ENCODE data around the gene IPO4.
A peak's percentile ranks its signal among the peaks of the same experiment; 100 is the strongest.

The IPO4 gene

DNA sequence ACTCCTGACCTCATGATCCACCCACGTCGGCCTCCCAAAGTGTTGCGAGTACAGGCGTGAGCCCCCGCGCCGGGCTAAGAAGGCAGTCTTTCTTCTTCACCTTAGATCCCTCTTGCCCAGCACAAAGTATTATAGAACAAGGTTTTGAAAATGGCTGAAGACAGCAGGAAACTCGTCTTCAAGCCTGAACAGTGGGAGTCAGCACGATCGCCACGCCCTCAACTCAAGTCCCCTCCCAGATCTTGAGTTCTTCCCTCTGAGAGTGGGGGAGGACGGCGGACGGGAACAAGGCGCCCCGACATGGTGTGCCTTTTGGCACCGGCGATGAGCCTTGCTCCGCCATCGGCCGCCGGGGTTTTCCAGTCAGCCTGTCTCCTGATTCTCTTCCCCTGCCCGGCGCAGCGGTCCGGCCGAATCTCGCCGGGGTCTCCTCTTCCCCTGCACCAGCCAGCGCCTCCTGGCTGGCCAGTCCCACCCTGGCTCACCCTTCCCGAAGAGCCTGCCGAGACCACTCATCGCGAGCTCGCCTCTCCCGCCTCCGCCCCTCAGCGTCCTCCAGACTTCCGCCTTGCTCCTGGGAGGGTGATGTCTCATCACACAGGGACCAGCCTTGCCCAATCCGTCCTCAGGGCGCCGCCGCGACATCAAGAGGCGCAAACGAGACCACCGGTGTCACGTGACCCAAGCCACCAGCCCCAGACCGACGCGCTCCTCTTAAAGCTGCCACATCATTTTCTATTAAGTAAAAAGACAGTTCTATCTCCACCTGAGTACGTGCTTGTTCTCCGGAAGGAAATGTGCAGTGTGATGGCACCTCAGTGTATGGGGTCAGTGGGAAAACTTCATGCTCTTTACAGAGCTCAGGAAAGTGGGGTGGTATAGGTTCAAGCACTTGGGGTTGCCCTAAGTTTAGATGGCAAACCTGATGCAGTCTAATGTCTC is 24.6 kb upstream of the IPO4 start, which contains the start of gene CHMP4A:
TSS of gene CHMP4A (minus strand) at position 565 of the 942 bp plus-strand sequence. CDS start at position 516, 49 bp downstream.
- Histone ChIP-seq H3K4me3 (ENCODE audit: low read depth, low read length) (peak within 1 kb of the TSS; percentile 77), H2BK12ac (ENCODE audit: low read length) (no peak within 1 kb of the TSS), H3K79me1 (ENCODE audit: low read length) (peaks cover 8% of the 10 kb centered on the region), H2AFZ (ENCODE audit: insufficient read depth, low read length, poor library complexity) (peak within 1 kb of the TSS; percentile 56), H3K23ac (ENCODE audit: low read length) (no peak within 1 kb of the TSS), H4K12ac (ENCODE audit: low read depth, low read length) (peak within 1 kb of the TSS; percentile 76), H3K27me3 (ENCODE audit: insufficient read depth, low read length) (no peaks in the 10 kb centered on the region), H3K14ac (ENCODE audit: low read length) (peak within 1 kb of the TSS; percentile 73), H3K4me2 (ENCODE audit: low read length) (peak within 1 kb of the TSS; percentile 53), H3K36me3 (ENCODE audit: control insufficient read depth in 1 of 2, insufficient read depth in 2 of 2, low read length in 2 of 2) (peaks cover 14 to 27% of the 10 kb centered on the region in 2 experiments), H3K18ac (ENCODE audit: low read length) (peak within 1 kb of the TSS; percentile 78), H3K9ac (ENCODE audit: low read length) (peak within 1 kb of the TSS; percentile 82), H3K4ac (ENCODE audit: low read depth, low read length) (peak within 1 kb of the TSS; percentile 42), H2BK5ac (ENCODE audit: low read depth, low read length, poor library complexity) (peak within 1 kb of the TSS; percentile 86), H3K79me2 (ENCODE audit: control insufficient read depth, insufficient read depth, low read length, poor library complexity) (peaks cover 3% of the 10 kb centered on the region), H2BK120ac (ENCODE audit: insufficient read depth, low read length, poor library complexity) (peak within 1 kb of the TSS; percentile 62), H3K27ac (ENCODE audit: low read depth, low read length) (peak within 1 kb of the TSS; percentile 97), H4K8ac (ENCODE audit: low read depth, low read length) (peak within 1 kb of the TSS; percentile 89), H3K9me3 (ENCODE audit: insufficient read depth, low read depth, low read length) (no peaks in the 10 kb centered on the region), H4K91ac (ENCODE audit: low read depth, low read length) (peak within 1 kb of the TSS; percentile 75), H3K4me1 (ENCODE audit: control insufficient read depth in 1 of 2, insufficient read depth in 2 of 2, low read length in 2 of 2) (peaks cover 0 to 2% of the 10 kb centered on the region in 2 experiments), H2AK5ac (ENCODE audit: low read length) (no peak within 1 kb of the TSS)
- WGBS (ENCODE audit: extremely low coverage, insufficient coverage, insufficient read length), result no CpG with 5 or more reads among the region's 53 CpGs
- DNase-seq, result peak; percentile 97

DNA sequence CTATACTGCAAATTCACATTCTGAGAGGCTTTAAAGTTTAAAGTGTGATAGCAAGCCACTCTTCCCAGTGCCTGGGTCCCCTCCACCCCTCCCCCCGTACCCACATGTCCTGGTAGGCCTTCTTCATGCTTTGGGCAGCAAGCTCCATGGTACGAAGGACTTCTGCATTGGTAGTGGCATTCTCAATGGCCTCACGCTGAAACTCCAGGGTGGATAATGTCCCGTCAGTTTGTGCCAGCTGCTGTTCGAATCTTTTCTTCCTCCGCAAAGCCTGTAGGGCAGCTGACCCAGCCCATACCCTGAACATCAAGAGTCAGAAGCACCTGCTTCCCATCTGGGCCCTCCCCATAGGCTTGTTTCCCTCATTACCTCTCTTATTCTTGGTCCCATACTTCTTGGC is 22.7 kb upstream of the IPO4 start:
- H3K14ac ChIP-seq (ENCODE audit: low read length), result no peak overlapping the region
- no peak overlapping the region for H2AK5ac ChIP-seq (ENCODE audit: low read length)
- H2AFZ ChIP-seq (ENCODE audit: insufficient read depth, low read length, poor library complexity), result no peak overlapping the region
- H2BK120ac ChIP-seq (ENCODE audit: insufficient read depth, low read length, poor library complexity), result no peak overlapping the region
- H3K79me2 ChIP-seq (ENCODE audit: control insufficient read depth, insufficient read depth, low read length, poor library complexity), result peaks cover 3% of the 10 kb centered on the region
- no peak overlapping the region for H3K4me2 ChIP-seq (ENCODE audit: low read length)
- H3K18ac ChIP-seq (ENCODE audit: low read length), result no peak overlapping the region
- H3K4ac ChIP-seq (ENCODE audit: low read depth, low read length), result no peak overlapping the region
- no peak for DNase-seq
- H4K91ac ChIP-seq (ENCODE audit: low read depth, low read length), result no peak overlapping the region
- no peak overlapping the region for H2BK12ac ChIP-seq (ENCODE audit: low read length)
- peaks cover 3 to 6% of the 10 kb centered on the region in 2 experiments for H3K4me1 ChIP-seq (ENCODE audit: control insufficient read depth in 1 of 2, insufficient read depth in 2 of 2, low read length in 2 of 2)
- no peak overlapping the region for H4K8ac ChIP-seq (ENCODE audit: low read depth, low read length)
- H3K9me3 ChIP-seq (ENCODE audit: insufficient read depth, low read depth, low read length), result no peaks in the 10 kb centered on the region
- H3K23ac ChIP-seq (ENCODE audit: low read length), result no peak overlapping the region
- no peak overlapping the region for H3K4me3 ChIP-seq (ENCODE audit: low read depth, low read length)
- no peak overlapping the region for H4K12ac ChIP-seq (ENCODE audit: low read depth, low read length)
- H3K9ac ChIP-seq (ENCODE audit: low read length), result no peak overlapping the region
- no CpG with 5 or more reads among the region's 6 CpGs for WGBS (ENCODE audit: extremely low coverage, insufficient coverage, insufficient read length)
- peaks cover 24 to 35% of the 10 kb centered on the region in 2 experiments for H3K36me3 ChIP-seq (ENCODE audit: control insufficient read depth in 1 of 2, insufficient read depth in 2 of 2, low read length in 2 of 2)
- no peaks in the 10 kb centered on the region for H3K27me3 ChIP-seq (ENCODE audit: insufficient read depth, low read length)
- peaks cover 8% of the 10 kb centered on the region for H3K79me1 ChIP-seq (ENCODE audit: low read length)
- no peak overlapping the region for H3K27ac ChIP-seq (ENCODE audit: low read depth, low read length)
- no peak overlapping the region for H2BK5ac ChIP-seq (ENCODE audit: low read depth, low read length, poor library complexity)

DNA sequence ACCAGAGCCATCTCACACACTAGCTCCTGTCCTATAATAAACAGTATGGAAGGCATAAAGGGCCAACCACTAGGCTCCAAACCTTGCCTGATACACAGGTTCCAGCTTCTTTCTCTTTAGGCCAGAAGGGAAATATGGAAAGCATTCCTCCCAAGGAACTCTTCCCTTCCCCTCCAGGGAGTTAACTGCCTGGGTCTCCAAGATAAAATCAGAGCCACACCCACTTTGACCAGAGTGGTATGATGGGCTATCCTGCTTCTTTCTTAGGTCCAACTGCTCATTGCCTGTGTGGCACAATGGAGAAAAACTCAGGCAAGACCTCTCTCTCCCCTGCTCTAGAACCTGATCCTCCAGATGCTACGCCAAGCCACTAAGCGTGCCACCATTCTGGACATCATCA is 19.0 kb upstream of the IPO4 start:
- no peak overlapping the region for H3K9ac ChIP-seq (ENCODE audit: low read length)
- no peak overlapping the region for H3K4me3 ChIP-seq (ENCODE audit: low read depth, low read length)
- H4K91ac ChIP-seq (ENCODE audit: low read depth, low read length), result no peak overlapping the region
- no peak overlapping the region for H3K18ac ChIP-seq (ENCODE audit: low read length)
- no peak overlapping the region for H2BK120ac ChIP-seq (ENCODE audit: insufficient read depth, low read length, poor library complexity)
- H3K4ac ChIP-seq (ENCODE audit: low read depth, low read length), result no peak overlapping the region
- H2AK5ac ChIP-seq (ENCODE audit: low read length), result no peak overlapping the region
- no CpG with 5 or more reads among the region's 2 CpGs for WGBS (ENCODE audit: extremely low coverage, insufficient coverage, insufficient read length)
- no peak overlapping the region for H3K4me2 ChIP-seq (ENCODE audit: low read length)
- H2BK5ac ChIP-seq (ENCODE audit: low read depth, low read length, poor library complexity), result no peak overlapping the region
- no peak overlapping the region for H2AFZ ChIP-seq (ENCODE audit: insufficient read depth, low read length, poor library complexity)
- DNase-seq, result peak; percentile 7 to 62
- no peaks in the 10 kb centered on the region for H3K79me2 ChIP-seq (ENCODE audit: control insufficient read depth, insufficient read depth, low read length, poor library complexity)
- no peaks in the 10 kb centered on the region for H3K27me3 ChIP-seq (ENCODE audit: insufficient read depth, low read length)
- no peak overlapping the region for H2BK12ac ChIP-seq (ENCODE audit: low read length)
- no peaks in the 10 kb centered on the region for H3K79me1 ChIP-seq (ENCODE audit: low read length)
- no peak overlapping the region for H3K27ac ChIP-seq (ENCODE audit: low read depth, low read length)
- H4K8ac ChIP-seq (ENCODE audit: low read depth, low read length), result no peak overlapping the region
- peaks cover 31 to 50% of the 10 kb centered on the region in 2 experiments for H3K36me3 ChIP-seq (ENCODE audit: control insufficient read depth in 1 of 2, insufficient read depth in 2 of 2, low read length in 2 of 2)
- no peak overlapping the region for H3K14ac ChIP-seq (ENCODE audit: low read length)
- peaks cover 3 to 4% of the 10 kb centered on the region in 2 experiments for H3K4me1 ChIP-seq (ENCODE audit: control insufficient read depth in 1 of 2, insufficient read depth in 2 of 2, low read length in 2 of 2)
- H3K23ac ChIP-seq (ENCODE audit: low read length), result no peak overlapping the region
- H3K9me3 ChIP-seq (ENCODE audit: insufficient read depth, low read depth, low read length), result no peaks in the 10 kb centered on the region
- H4K12ac ChIP-seq (ENCODE audit: low read depth, low read length), result no peak overlapping the region

DNA sequence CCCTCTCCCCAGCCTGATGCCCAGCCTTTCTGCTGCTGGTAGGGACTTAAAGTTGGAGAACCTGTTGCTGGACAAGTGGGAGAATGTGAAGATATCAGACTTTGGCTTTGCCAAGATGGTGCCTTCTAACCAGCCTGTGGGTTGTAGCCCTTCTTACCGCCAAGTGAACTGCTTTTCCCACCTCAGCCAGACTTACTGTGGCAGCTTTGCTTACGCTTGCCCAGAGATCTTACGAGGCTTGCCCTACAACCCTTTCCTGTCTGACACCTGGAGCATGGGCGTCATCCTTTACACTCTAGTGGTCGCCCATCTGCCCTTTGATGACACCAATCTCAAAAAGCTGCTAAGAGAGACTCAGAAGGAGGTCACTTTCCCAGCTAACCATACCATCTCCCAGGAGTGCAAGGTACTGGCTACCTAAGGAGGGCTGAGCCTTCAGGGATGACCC is 18.5 kb upstream of the IPO4 start:
- H3K4ac ChIP-seq (ENCODE audit: low read depth, low read length), result no peak overlapping the region
- H3K27ac ChIP-seq (ENCODE audit: low read depth, low read length), result no peak overlapping the region
- no peaks in the 10 kb centered on the region for H3K79me1 ChIP-seq (ENCODE audit: low read length)
- H4K91ac ChIP-seq (ENCODE audit: low read depth, low read length), result no peak overlapping the region
- no peak overlapping the region for H3K14ac ChIP-seq (ENCODE audit: low read length)
- no peak overlapping the region for H3K18ac ChIP-seq (ENCODE audit: low read length)
- no CpG with 5 or more reads among the region's 5 CpGs for WGBS (ENCODE audit: extremely low coverage, insufficient coverage, insufficient read length)
- H3K9me3 ChIP-seq (ENCODE audit: insufficient read depth, low read depth, low read length), result no peaks in the 10 kb centered on the region
- H3K27me3 ChIP-seq (ENCODE audit: insufficient read depth, low read length), result no peaks in the 10 kb centered on the region
- H3K4me1 ChIP-seq (ENCODE audit: control insufficient read depth in 1 of 2, insufficient read depth in 2 of 2, low read length in 2 of 2), result peaks cover 3 to 4% of the 10 kb centered on the region in 2 experiments
- H3K4me3 ChIP-seq (ENCODE audit: low read depth, low read length), result no peak overlapping the region
- peak overlapping the region; percentile 17 for H4K12ac ChIP-seq (ENCODE audit: low read depth, low read length)
- H3K9ac ChIP-seq (ENCODE audit: low read length), result no peak overlapping the region
- no peak overlapping the region for H2AFZ ChIP-seq (ENCODE audit: insufficient read depth, low read length, poor library complexity)
- H2BK12ac ChIP-seq (ENCODE audit: low read length), result no peak overlapping the region
- no peak overlapping the region for H2BK120ac ChIP-seq (ENCODE audit: insufficient read depth, low read length, poor library complexity)
- no peak overlapping the region for H3K4me2 ChIP-seq (ENCODE audit: low read length)
- H2BK5ac ChIP-seq (ENCODE audit: low read depth, low read length, poor library complexity), result no peak overlapping the region
- no peak for DNase-seq
- H2AK5ac ChIP-seq (ENCODE audit: low read length), result no peak overlapping the region
- H3K23ac ChIP-seq (ENCODE audit: low read length), result no peak overlapping the region
- peaks cover 31 to 50% of the 10 kb centered on the region in 2 experiments for H3K36me3 ChIP-seq (ENCODE audit: control insufficient read depth in 1 of 2, insufficient read depth in 2 of 2, low read length in 2 of 2)
- H4K8ac ChIP-seq (ENCODE audit: low read depth, low read length), result no peak overlapping the region
- no peaks in the 10 kb centered on the region for H3K79me2 ChIP-seq (ENCODE audit: control insufficient read depth, insufficient read depth, low read length, poor library complexity)

Measured in trophoblast cell (in vitro differentiated cells and primary cell).